Activated CD4-positive, alpha-beta T cell treated with anti-CD3 and anti-CD28 coated beads, Interleukin-2, Interleukin-6, amounts not matched to agents 100 ng/mL and 50 ng/mL, durations not matched to agents 16 hours and 8 hours (primary cell): Measurements from ENCODE around the gene HMGCR.
"Not testable (repeated sequence)": the region's sequence is repeated elsewhere in the genome, so short reads cannot be mapped to it uniquely, and the experiment has no call there.

Experiments
- DNase-seq: peaks from one replicate; pipeline ENCODE4 v3.0.0-alpha.2; 2020

The HMGCR gene

DNA sequence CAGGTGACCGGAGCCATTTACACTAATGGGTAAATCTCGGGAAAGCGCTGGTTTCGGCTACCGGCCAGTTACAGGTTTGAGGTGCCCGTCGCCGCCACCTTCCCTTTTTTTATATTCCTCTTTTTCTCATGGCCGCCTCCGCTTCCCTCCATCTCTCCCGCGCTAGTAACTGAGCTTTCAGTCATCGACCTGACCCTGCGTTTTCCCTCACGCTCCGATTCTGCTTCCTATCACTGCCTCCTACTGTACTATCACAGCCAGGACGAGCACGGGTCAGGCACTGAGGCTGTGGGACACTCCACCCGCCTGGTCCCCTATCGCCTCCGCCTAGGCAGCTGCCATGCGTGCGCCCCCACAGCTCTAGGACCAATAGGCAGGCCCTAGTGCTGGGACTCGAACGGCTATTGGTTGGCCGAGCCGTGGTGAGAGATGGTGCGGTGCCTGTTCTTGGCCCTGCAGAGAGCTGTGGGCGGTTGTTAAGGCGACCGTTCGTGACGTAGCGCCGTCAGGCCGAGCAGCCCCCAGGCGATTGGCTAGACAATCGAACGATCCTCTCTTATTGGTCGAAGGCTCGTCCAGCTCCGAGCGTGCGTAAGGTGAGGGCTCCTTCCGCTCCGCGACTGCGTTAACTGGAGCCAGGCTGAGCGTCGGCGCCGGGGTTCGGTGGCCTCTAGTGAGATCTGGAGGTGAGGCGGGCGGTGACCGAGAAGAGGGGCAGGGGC lies at the start of gene HMGCR:
Gene HMGCR (plus strand): TSS at position 606 of the 722 bp plus-strand sequence. CDS start 5,386 bp downstream, outside the sequence.
- DNase-seq = peak; percentile 99

GRCh38 chr5:75291844-75292243 lies 45.2 kb upstream of the HMGCR start:
- DNase-seq = not testable (repeated sequence)

DNA sequence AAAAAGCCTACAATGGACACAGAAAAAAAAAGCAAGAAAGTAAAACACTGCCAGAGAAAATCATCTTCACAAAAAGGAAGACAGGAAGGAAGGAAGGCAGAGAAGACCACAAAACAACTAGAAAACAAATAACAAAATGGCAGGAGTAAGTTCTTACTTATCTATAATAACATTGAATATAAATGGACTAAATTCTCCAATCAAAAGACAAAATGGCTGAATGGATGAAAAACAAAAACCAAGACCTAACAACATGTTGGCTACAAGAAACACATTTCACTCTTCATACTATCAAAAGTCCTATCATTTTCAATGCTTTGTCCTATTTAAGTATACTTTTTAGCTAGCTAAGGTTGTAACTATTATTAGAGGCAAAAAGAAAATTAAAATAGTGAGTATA lies 36.9 kb upstream of the HMGCR start:
- no peak for DNase-seq

DNA sequence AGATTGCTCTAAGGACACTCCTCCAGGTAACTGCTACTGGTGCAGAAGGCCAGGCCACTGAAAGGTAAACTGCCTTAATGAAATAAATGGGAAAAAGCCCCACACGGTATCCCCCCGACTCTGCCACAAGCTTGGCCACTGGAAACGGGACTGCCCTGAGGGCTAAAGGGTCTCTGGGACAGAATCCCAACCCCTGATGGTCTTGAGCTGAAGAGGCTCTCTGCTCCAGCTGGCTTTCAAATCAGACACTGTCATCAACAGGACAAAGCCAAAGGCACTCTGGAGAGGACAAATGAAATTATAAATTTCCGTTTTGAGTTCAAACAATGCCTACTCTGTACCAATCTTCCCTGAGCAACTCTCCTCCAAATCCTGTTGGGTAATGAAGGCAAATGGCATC lies 33.6 kb upstream of the HMGCR start:
- no peak for DNase-seq

DNA sequence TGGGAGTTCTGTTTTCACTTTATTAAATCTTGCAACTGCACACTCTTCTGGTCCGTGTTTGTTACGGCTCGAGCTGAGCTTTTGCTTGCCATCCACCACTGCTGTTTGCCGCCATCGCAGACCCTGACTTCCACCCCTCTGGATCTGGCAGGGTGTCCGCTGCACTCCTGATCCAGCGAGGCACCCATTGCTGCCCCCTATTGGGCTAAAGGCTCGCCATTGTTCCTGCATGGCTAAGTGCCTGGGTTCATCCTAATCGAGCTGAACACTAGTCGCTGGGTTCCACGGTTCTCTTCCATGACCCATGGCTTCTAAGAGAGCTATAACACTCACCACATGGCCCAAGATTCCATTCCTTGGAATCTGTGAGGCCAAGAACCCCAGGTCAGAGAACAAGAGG lies 32.5 kb upstream of the HMGCR start:
- DNase-seq = not testable (repeated sequence)

- no peak for DNase-seq
Observed at GRCh38 chr5:75306746-75307145, 30.3 kb upstream of the HMGCR start.

DNA sequence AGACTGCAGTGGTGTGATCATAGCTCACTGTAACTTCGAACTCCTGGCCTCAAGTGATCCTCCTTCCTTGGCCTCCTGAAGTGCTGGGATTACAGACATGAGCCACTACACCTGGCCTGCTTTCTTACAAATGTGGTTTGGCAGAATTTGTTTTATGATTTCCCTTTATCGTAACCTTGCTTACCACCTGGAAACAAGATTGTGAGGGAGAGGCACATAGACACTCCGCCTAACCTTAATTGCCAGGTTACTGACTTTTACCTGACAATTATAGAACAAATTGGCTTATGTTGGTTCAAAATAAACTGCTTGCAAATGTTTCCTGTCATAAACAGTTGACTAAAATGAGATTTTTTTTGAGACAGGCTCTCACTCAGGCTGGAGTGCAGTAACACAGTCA lies 26.8 kb upstream of the HMGCR start:
- no peak for DNase-seq

DNA sequence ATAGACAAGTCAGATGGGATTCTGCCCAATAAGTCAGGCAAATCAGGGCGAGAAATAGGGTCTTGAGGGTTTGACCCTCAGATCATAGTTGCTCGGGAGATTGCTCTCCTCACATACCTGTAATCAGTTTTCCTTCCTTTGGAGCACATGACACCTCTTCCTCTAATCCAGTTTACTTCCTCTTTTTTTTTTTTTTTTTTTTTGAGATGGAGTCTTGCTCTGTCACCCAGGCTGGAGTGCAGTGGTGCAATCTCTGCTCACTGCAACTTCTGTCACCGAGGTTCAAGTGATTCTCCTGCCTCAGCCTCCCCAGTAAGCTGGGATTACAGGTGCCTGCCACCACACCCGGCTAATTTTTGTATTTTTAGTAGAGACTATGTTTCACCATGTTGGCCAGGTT lies 17.9 kb upstream of the HMGCR start:
- not testable (repeated sequence) for DNase-seq

DNA sequence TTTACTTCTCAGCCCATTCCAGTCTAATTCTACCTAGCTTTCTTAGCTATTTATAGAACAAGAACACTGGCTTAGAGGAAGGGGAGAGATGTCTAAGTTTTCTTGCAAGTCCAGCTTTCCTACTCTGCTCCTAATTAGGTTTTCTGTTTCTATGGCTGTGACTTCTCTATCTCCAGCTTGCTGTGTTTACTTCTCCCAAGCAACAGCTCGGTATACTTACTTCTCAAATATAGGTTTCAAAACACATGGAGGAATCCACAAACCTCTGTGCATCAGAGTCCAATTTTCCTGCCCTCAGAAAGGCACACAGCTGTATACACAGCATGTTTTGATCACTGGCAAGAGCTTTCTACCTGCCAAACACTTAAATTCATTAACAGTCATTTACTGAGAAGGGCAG lies 17.4 kb upstream of the HMGCR start:
- DNase-seq = no peak

- no peak for DNase-seq
Observed at GRCh38 chr5:75320371-75320770, 16.6 kb upstream of the HMGCR start.

- no peak for DNase-seq
Observed at GRCh38 chr5:75322066-75322465, 15.0 kb upstream of the HMGCR start.

DNA sequence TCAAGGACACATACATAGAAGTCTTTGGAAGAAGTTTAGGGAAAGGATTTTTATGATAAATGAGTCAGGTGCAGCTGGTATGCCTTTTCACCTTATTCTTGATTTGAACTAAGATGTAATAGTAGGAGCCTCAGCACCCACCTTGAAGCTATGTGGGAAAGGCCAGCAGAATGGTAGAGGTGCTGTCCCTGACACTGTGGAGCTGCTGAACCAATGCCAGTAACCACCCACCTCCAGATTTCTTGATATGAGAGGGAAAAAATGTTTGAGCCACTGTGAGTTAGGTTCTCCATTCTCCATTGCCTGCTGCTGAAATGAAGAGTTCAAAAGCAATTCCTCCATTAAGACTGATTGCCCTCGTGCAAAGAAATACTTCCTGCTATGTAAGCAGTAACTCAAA lies 12.2 kb upstream of the HMGCR start:
- DNase-seq = no peak

DNA sequence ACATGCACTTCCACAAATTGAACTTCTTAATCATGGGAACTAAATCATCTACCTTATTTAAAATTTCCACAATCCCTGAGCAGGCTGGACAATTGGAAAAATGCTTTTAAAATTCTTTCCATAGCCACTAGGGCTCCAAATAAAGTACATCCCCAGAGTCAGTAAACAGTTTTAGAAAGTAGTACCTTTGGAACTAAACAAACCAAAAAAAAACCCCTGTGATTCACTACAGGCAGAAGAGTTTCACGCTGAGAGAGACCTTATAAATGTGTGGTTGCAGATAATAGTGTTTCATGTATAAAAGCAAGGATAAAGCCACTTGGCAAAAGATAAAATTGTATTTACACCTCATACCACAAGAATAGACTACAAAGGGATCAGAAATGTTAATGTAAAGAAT lies 11.8 kb upstream of the HMGCR start:
- DNase-seq = no peak

DNA sequence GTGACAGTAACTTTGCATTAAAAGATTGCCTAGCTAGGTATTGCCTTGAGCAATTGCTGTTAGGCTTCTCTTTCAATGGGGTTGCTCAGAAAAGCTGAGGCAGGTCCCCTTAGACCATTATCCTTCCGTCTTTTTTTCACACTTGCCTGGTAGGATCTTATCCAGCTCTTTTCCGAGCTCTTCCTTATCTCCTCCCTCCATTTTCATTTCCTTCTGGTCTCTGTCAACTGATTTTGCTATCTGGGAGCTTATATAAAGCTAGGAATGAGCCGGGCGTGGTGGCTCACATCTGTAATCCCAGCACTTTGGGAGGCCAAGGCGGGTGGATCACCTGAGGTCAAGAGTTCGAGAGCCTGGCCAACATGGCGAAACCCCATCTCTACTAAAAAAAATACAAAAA lies 6.6 kb upstream of the HMGCR start:
- DNase-seq = no peak

- no peak for DNase-seq
Observed at GRCh38 chr5:75331095-75332090, 5.6 kb upstream of the HMGCR start.

DNA sequence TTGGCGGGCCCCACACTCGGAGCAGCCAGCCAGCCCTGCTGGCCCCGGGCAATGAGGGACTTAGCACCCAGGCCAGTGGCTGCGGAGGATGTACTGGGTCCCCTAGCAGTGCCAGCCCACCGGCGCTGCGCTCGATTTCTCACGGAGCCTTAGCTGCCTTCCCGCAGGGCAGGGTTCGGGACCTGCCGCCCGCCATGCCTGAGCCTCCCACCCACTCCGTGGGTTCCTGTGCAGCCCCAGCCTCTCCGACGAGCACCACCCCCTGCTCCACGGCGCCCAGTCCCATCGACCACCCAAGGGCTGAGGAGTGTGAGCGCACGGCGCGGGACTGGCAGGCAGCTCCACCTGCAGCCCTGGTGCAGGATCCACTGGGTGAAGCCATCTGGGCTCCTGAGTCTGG lies 3.3 kb upstream of the HMGCR start:
- DNase-seq = not testable (repeated sequence)

- DNase-seq = not testable (repeated sequence)
Observed at GRCh38 chr5:75334413-75334812, 2.6 kb upstream of the HMGCR start.

- no peak for DNase-seq
Observed at GRCh38 chr5:75335486-75335885, 1.5 kb upstream of the HMGCR start.

GRCh38 chr5:75335952-75336614 lies 937 bp upstream of the HMGCR start:
- peak; percentile 43 for DNase-seq

DNA sequence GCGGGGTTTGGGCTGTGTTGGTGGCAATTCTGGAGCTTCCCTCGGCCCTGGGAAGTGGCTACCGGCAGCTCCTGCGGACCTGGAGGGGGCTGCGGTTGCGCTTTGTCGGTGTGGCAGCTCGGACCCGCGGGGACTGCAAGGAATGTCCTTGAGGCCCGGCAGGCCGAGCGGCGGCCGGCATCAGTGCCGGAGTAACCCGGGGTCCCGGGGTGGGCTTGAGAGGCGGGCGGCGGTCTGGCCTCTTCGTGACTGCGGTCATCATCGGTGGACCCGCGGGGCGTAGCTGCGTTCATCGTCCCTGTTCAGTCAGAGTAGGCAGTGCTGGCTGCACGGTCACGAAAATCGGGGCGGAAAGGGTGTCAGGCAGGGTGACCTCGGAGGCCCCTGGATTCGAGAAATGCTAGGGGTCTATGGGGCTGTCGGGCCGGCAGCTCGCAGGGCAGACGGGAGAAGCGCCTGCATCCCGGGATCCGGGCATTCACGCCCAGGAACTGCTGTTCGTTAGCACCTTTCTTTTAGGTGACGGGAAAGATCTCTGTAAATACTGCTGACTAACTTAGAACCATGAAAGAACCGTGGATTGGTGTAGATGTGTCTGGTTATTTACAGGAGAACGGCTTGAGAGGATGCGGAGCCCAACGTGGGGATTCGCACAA lies 474 bp downstream of the HMGCR start:
- peak; percentile 35 for DNase-seq

GRCh38 chr5:75338408-75338807 lies 1.4 kb downstream of the HMGCR start:
- no peak for DNase-seq

- no peak for DNase-seq
Observed at GRCh38 chr5:75340714-75341478, 3.9 kb downstream of the HMGCR start.
